Upper lobe of left lung (tissue), 4 donors: ENCODE results near the gene AQP11.

Experiments
- CTCF ChIP-seq, 6 experiments: fragments of 450-650 bp in 4 of 6; fragments of 200-600 bp in 2 of 6; sonication (generic) in 2 of 6; IDR thresholded peaks; one replicate each; pipeline ENCODE4 v1.5.1; 2016 to 2019; ENCODE audit warnings: antibody characterized with exemption in 6 of 6
- POLR2A ChIP-seq, 4 donors: fragments of 450-650 bp; IDR thresholded peaks; one replicate each; pipeline ENCODE4 v1.5.1; 2016 to 2017; ENCODE audit warnings: antibody characterized with exemption in 4 of 4, mild to moderate bottlenecking in 2 of 4

- no peak for TF ChIP-seq CTCF (IDR thresholded peaks at IDR 0.05)
- no peak for TF ChIP-seq POLR2A (IDR thresholded peaks at IDR 0.05)
These were observed 58.0 kb downstream of the AQP11 start for GRCh38 chr11:77647654-77648305.
